GM21723 (cell line): Measurements from ENCODE around the gene KIF20B.
"Not testable (repeated sequence)": the region's sequence is repeated elsewhere in the genome, so short reads cannot be mapped to it uniquely, and the experiment has no call there.

Experiments
- ATAC-seq: cut with Tn5 transposase; IDR thresholded peaks from one replicate; pipeline ENCODE4 v1.9.1; 2021; ENCODE audit warnings: mild to moderate bottlenecking, moderate library complexity; ENCODE audit not compliant: unreplicated experiment

Gene KIF20B

GRCh38 chr10:89763671-89764070, 62.3 kb downstream of the KIF20B start:
- not testable (repeated sequence) for ATAC-seq

- ATAC-seq, result no peak
Observed at GRCh38 chr10:89771684-89772083, 70.3 kb downstream of the KIF20B start.

DNA sequence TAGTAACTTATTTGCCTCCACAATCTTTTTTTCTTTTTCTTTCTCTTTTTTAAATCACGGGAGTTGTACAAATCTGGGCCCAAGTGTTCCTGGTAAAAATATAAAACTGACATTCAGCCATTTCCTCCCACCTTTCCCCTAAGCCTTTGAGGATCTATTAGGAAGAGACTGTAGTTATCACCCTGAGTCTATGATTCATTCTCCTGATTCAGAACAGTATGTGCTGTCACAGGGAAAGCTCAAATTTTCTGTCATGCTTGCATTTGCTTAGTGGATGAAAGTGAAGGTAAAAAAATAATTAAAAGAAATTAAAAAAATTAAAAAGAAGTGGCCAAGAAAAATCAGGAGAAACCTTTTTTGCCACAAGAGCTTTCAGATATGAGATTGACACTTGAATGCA, 71.7 kb downstream of the KIF20B start:
- ATAC-seq, result no peak

DNA sequence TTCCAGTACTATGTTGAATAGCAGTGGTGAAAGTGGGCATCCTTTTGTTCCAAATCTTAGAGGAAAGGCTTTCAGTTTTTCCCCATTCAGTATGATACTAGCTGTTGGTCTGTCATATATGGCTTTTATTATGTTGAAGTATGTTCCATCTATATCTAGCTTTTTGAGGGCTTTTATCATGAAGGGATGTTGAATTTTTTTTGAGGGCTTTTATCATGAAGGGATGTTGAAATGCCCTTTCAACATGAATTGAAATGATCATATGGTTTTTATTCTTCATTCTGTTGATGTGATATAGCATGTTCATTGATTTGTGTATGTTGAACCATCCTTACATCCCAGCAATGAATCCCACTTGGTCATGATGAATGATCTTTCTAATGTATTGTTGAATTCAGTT, 75.3 kb downstream of the KIF20B start:
- no peak for ATAC-seq

DNA sequence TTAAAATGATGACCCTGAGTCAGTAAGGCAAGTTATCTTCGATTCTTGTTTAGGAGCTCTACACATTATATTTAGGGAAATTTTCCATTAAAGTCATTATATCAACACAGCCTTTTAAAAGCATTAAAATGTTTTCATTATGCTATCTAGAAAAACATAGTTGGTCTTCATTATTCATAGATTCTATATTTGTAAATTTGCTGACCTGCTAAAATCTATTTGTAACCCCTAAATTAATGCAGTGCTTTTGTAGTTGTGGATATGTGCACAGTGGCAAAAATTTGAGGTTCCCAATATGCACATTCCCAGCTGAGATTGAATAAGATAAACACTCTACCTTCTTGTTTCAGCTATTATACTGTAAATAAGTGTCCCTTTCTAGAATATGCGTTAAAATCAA, 81.1 kb downstream of the KIF20B start:
- no peak for ATAC-seq

GRCh38 chr10:89783406-89783805, 82.0 kb downstream of the KIF20B start:
- ATAC-seq, result no peak

- ATAC-seq, result no peak
Observed at GRCh38 chr10:89785095-89785494, 83.7 kb downstream of the KIF20B start.

- ATAC-seq, result no peak
Observed at GRCh38 chr10:89789188-89789877, 87.9 kb downstream of the KIF20B start.

DNA sequence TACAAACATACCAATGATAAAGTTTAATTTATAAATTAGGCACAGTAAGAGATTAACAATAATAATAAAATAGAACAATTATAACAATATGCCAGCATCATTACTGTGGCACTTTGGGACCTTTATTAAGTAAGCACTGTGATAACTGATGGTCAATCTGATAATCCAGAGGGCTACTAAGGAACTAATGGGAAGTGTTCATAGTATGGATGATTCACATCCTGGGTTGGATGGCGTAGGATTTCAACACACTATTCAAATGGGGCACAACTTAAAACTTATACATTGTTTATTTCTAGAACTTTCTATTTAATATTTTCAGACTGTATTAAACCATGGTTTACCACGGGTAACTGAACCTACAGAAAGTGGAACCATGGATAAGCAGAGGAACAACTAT, 90.8 kb downstream of the KIF20B start:
- ATAC-seq, result no peak

GRCh38 chr10:89793649-89794254, 92.4 kb downstream of the KIF20B start:
- peak; percentile 75 for ATAC-seq

DNA sequence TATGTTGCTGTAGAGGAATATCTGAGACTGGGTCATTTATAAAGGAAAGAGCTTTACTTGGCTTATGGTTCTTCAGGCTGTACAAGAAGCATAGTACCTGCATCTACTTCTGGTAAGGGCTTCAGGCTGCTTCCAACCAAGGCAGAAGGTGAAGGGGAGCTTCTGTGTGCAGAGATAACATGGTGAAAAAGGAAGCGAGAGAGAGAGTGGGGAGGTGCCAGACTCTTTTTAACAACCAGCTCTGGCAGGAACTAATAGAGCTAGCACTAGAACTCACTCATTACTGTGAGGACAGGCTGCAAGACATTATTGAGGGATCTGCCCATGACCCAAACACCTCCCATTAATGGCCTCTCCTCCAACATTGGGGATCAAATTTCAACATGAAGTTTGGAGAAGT, 94.5 kb downstream of the KIF20B start:
- peak; percentile 60 for ATAC-seq

- ATAC-seq, result no peak
Observed at GRCh38 chr10:89798092-89798491, 96.7 kb downstream of the KIF20B start.

DNA sequence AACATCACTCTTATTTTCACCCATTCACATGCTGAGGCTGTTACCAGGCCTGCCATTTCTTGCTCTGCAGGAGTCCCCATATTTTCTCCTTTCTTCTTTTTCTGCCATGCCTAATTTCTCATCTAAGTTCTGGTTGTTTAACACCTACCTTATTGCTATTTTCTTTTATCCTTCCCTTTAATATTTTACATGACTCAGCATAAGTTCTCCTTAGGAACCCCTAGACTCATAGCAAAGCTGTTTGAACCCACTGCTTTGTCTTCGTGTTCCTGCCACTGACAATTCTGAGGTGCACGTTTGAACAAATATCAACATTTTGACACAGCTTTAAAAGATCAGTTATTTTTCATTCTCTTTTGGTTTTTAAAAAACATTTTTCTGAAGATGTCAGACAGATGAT, 98.2 kb downstream of the KIF20B start:
- no peak for ATAC-seq

DNA sequence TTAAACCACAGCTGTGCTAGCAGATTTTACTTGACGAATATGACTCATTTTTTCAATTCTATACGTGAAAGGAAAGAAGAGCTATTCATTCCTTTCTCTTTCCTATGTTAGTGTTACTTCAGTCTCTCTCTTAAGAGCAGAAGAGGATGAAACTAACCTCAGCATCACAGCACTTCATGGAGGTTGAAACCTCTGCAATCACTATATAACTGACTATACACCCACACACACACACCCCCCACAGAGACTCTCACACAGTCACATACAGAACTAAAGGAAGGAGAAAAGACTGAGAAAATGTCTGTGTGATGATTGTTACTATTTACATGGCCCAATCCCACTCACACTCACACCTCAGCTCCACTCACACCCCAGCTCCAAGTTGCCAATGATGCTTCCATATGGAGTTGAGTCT, 104.2 kb downstream of the KIF20B start:
- ATAC-seq, result peak; percentile 94

DNA sequence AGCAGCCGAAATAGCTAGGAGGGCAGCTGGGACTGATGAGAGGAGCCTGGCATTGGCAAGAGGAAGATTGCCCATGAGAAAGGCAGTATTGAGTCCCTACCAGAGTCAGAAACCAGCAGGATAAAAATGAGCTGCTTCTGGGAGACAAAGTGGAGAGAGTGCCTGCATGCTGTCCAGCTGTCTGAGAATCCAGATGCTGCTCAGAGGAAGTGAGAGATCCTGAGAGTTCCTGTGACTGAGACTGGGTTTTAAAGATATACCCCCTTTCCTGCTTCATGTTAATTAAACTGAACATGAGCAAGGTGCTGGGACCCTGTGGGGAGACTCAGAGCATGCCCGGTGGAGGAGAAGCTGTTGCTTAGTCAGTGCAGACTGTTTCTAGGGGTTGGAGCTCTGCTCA, 107.5 kb downstream of the KIF20B start:
- ATAC-seq, result no peak

- ATAC-seq, result no peak
Observed at GRCh38 chr10:89809766-89810165, 108.4 kb downstream of the KIF20B start.

DNA sequence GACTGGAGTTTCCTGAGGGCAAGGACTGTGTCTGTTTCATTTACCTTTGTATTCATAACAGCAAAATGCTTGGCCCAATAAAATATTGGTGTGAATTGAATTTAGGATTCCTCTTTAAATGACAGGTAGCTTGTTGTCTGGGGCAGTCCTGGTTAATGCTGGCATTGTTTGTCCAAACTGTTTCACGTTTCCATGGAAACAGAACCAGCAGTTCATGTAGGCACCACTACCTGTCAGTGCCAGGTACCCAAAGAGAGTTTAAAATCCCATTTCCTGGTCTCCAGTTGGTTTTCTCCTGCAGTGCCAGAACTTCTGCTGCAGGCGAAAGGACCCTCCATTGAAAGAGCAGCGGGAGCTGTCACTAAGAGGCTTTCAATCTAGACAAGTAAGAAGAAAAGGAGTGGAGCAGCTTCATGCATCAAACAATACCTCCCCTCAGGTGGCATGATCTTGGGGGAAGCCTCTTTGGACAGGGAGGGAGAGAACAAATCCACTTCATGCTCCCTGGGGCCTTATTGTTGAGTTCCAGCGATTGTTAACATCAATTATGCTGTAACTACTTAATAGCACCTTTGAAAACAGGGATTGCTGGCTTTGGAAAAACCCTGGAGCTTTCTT, 109.6 kb downstream of the KIF20B start:
- no peak for ATAC-seq

DNA sequence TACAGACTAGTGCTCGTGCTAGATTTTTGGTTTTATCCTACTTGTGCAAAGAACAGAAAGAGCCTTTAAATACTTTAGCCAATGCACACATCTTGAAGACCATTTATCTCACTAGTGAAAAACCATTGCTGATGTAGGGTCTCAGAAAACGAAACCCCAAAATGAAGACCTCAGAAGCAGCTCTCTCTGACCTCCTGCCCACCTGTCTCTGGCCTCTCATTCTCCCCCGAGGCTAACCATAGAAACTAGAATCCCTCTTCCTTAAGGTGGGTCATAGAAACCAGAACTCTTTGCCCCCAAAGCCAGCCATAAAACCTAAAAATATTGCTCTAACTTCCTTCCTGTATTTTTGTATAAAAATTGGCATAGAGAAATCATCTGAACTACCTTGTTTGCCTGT, 112.2 kb downstream of the KIF20B start:
- ATAC-seq, result peak; percentile 50

GRCh38 chr10:89814278-89814677, 112.9 kb downstream of the KIF20B start:
- no peak for ATAC-seq

- ATAC-seq, result no peak
Observed at GRCh38 chr10:89815049-89815853, 113.9 kb downstream of the KIF20B start.

- not testable (repeated sequence) for ATAC-seq
Observed at GRCh38 chr10:89819008-89819407, 117.6 kb downstream of the KIF20B start.
